IPS-NIHi11 (cell line): ENCODE measurements around the gene OSBPL10.

ENCODE experiments used
- DNase-seq: peaks from one replicate; pipeline ENCODE4 v3.0.0; 2012; ENCODE audit warnings: mixed read lengths, low spot score

The OSBPL10 gene

DNA sequence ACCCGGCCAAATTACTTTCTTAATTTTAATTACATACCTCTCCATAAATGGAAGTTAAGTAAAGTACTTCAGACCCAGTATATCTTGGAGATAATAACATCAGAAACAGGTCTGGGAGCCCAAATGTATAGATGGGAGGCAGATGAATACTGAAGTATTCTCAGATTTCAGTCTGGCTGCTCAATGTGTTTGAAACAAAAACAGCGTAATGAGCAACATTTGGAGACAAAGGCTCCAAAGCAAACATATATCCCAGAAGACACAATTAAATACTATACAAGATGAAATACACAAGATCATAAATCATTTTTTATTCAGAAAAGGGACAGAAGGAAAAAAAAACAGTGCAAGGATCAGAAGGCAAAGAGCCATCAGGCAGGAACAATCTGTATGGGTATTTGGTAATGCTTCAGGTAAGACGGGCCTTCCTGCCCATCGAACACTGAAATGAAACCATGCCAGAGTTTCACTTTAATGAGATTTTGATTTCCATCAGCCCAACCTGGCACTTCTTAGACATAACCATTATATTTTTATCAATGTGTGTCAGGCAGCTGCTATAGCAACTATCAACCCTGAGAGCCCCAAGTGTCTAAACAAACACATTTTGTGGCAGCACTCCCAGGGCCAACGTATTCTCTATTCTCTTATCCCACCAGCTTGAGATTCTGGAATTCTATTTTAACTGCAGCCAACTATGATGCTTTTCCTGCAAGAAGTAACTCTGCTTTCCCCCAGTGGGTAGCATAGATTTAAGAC lies 237.6 kb downstream of the OSBPL10 start:
- no peak for DNase-seq

DNA sequence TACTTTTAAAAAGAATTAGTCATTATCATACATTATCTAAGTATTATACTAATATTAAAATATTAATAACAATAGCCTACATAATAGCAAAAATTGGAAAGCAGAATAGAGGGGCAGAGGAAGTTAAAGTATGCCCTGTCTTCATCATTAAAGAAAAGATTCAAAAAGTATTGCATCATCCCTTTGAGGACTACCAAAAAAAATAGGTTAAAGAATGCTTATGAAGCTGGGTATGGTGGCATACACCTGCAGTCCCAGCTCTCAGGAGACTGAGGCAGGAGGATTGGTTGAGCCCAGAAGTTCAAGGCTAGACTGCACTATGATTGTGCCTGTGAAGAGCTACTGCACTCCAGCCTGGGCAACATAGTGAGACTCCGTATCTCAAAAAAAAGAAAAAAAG lies 240.7 kb downstream of the OSBPL10 start:
- no peak for DNase-seq

DNA sequence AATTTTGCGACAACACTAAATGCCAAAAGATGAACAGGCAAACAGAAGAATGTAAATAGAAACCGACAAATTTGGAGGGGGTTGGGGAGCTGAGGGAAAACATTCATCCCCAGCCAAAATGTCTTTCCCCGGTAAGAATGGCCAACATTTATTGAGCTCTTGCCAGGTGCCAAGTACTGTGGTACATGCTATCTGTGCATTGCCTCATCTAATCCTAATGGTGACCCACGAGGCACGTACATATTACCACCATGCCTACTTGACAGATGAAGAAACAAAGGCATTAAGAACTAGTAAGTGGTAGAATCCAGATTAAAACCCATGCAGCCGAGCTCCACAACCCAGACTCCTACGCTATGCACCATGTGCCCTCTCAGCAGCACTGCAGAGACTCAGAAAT lies 242.7 kb downstream of the OSBPL10 start:
- no peak for DNase-seq

GRCh38 chr3:31735667-31736066 lies 245.4 kb downstream of the OSBPL10 start:
- DNase-seq, result no peak

DNA sequence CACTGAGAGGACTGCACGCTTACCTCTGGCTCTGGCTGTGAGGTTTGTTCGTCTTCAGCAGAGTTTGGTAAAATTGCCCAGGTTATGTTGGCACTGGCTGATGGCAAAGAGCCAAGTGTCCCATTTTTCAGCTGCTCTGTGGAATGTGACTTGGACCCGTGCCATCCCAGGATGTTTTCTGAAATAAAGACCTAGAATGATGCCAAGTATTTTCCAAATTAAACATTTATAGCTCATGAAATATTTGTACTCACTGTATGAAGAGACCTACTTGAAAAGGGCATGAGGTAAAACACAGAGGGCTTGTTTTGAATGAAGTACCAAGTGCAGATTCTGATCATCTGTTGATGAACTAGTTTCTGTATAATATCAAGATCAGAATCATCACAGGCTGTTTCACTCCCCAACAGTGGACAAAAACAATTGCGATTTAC lies 247.8 kb downstream of the OSBPL10 start:
- peak; percentile 17 for DNase-seq

DNA sequence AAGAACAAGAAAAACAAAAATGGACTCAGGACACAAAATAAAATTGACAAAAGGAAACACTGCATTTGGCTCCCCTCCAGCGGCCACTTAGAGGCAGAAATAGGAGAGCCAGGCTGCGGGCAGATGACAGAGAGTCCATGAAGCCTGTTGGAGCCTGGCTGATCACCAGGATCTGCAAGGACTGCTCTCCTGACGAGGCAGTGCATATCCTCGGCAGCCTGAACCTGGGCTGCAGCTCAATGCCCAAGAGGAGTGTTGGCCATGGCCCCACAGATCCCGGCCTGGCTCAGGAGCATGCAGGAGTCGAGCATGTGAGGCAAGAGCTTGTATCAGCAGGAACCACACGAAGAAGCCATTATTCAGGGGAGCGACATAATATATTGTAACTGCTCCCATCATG lies 248.5 kb downstream of the OSBPL10 start:
- DNase-seq, result no peak

GRCh38 chr3:31729573-31729972 lies 251.5 kb downstream of the OSBPL10 start:
- DNase-seq, result no peak

- no peak for DNase-seq
These were observed 252.0 kb downstream of the OSBPL10 start for GRCh38 chr3:31729082-31729481.

DNA sequence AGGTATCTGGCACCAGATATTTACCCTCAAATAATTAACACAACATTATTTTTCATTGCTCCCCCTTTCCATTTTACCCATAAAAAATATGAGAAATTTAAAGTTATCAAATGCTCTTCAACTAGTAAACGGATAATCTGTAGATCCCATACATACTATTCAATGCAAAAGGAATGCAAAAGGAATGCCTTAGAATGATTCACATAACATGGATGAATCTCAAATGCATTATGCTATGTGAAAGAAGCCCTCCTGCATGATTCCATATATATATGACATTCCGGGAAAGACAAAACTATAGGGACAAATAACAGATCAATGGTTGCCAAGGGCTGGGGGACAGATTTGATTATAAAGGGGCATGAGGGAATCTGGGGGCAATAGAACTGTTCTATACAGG lies 252.7 kb downstream of the OSBPL10 start:
- DNase-seq, result no peak

GRCh38 chr3:31725976-31726375 lies 255.1 kb downstream of the OSBPL10 start:
- DNase-seq, result no peak

DNA sequence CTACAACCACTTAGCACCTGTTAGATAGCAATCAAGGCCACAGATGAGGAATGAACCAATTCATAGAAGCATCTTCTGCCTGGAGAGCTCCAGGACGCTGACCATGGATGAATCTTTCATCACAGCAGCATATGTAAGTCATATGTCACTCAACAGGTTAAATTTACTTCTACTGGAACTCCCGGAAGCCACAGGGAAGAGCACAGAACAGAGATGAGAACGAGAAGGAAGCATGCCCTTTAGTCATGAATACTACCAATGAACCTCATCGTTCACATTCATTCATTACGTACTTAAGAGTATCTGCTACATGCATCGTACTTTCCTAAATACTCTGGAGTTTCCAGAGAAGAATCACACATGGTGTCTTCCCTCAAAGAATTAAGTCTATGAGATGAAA lies 255.5 kb downstream of the OSBPL10 start:
- DNase-seq, result no peak

DNA sequence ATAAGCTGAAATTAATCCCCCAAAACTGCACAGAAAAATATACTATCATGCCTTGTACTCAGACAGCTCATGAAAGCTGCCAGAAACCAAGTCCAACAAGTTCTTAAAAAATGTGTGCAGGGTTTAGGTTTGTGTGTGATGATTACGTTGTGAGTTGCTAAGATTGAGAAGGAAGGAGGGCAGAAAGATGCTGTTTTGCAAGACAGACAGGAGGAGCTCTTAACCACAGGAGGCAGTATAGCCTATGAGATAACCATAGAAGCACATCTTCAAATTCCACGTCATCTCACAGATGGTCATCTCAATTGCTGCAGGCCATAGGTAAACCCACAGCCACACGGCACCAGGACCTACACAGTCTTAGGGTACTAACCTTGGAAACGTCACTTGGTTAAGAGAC lies 256.4 kb downstream of the OSBPL10 start:
- peak; percentile 29 for DNase-seq

DNA sequence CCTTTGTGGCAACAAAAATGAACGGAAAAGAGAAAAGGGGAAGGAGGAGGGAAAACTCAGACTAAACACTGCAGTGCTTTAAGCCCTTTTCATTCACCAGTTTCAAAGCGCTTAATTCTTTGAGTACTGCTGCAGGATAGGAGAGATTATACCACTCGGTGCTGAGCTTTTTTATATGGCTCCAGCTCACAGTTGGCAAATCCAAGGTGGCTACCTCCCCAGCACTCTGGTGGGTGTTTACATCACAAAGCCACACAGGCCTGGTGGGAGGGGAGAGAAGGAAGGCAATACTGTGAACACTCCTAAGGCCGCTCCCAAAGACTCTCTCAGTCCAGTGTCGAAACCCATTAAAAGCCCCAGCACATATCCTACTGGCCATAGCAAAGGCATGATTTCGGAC lies 256.9 kb downstream of the OSBPL10 start:
- peak; percentile 69 for DNase-seq

GRCh38 chr3:31723701-31724100 lies 257.4 kb downstream of the OSBPL10 start:
- no peak for DNase-seq

GRCh38 chr3:31721676-31722075 lies 259.4 kb downstream of the OSBPL10 start:
- DNase-seq, result no peak

GRCh38 chr3:31714495-31715280 lies 266.4 kb downstream of the OSBPL10 start:
- DNase-seq, result no peak

DNA sequence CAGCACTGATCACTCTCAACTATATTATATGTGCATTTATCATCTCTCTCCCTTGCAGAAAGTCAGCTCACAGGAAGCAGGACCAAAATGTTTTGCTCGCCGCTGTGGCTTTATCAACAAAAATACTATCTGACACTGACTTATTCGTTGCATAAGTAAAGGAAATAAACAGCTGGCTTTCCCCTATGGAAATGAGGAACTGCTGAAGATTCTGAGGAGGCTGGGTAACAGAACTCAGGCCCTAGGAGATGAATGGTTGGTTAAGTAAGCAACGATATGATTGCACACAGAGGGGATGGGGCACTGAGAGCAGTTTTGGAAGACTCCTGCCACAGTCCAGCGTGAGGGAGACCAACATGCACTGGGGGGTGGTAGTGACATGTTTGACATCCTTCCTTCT lies 267.2 kb downstream of the OSBPL10 start:
- no peak for DNase-seq

DNA sequence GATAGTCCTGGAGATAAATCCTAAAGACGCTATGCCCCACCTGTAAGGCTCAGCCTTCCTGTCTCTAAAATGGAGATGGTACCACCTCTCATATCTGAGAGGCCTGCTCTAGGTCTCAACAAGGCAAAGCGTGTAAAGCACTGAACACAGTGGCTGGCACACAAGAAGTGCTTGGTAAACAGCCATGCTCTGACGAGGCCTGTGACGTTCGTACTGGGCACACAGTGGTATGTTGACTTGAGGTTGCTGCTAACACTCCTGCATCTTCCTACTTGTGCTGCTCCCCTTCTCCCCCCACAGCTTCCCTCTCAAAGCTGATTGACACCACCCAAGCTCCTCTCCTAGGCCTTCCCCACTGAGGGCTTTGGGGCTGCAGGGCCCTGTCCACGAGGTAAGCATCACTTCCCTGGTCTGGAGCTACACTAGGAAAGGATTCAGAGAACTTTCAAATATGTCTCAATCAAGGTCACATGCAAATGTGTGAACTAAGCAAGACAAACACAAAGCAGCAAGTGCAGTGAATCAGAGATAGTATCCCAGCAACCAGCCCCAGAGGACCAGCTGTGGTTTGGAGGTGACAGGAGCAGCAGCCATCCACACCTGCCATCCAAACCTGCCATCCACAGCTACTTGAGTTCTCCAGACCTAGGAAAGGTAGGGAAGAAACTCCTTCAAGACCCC lies 270.8 kb downstream of the OSBPL10 start:
- no peak for DNase-seq

GRCh38 chr3:31709526-31709925 lies 271.5 kb downstream of the OSBPL10 start:
- DNase-seq, result no peak

GRCh38 chr3:31709005-31709404 lies 272.1 kb downstream of the OSBPL10 start:
- no peak for DNase-seq

GRCh38 chr3:31707286-31707685 lies 273.8 kb downstream of the OSBPL10 start:
- no peak for DNase-seq

DNA sequence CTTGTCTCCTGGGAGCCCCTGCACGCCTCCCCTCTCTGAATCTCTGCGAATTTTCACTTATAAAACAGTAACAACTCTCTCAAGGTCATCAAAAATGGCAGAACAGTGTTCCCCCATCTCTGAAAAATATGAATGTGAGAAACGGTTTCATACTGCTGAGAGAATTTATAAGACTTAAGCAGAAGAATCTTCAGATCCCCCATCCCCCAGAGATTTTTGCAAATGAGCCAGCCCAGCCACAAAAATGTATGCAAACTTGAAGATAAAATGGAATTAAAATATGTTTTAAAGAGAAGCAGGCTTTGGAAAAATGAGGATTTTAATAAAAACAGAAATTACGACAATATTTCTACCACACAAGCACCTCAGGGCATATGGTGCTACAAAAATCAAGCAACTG lies 275.3 kb downstream of the OSBPL10 start:
- DNase-seq, result no peak

GRCh38 chr3:31704591-31705179 lies 276.4 kb downstream of the OSBPL10 start:
- peak; percentile 64 for DNase-seq
